SH-SY5Y (cell line): Measurements from ENCODE around the gene OR52A5.

Experiments used
- GATA2 ChIP-seq: IDR thresholded peaks from 2 replicates; pipeline ENCODE4 v1.6.1; 2011; ENCODE audit warnings: mild to moderate bottlenecking, low read depth, low read length
- GATA3 ChIP-seq: IDR thresholded peaks from 2 replicates; pipeline ENCODE4 v1.6.1; 2011; ENCODE audit warnings: low read depth, mild to moderate bottlenecking, low read length, moderate library complexity

GRCh38 chr11:5096011-5096410 lies 42.1 kb downstream of the OR52A5 start:
- TF ChIP-seq GATA3, result no peak
- no peak for TF ChIP-seq GATA2
